CD4-positive, alpha-beta memory T cell (primary cell): Measurements from ENCODE around the gene UXS1. TPM values are rescaled to one million over a fixed set of nuclear protein-coding genes. Genes with fewer than 3 reads are reported as not detected.

ENCODE experiments used
- CTCF ChIA-PET: fragments of 350-600 bp; sonication (Branson Sonifier 250); formaldehyde crosslinking; loops from one replicate; lab custom pipeline; 2021; ENCODE audit warnings: inconsistent platforms; ENCODE audit not compliant: partially characterized antibody; lab: Charles Lee
- POLR2A ChIA-PET: fragments of 350-600 bp; sonication (Branson Sonifier 250); formaldehyde crosslinking; loops from one replicate; lab custom pipeline; 2021; ENCODE audit not compliant: partially characterized antibody; lab: Charles Lee
- DNase-seq, 5 donors: peaks; one replicate each; pipeline versions ENCODE4 v3.0.0 to v3.0.0-alpha.2; 2020 to 2022; ENCODE audit warnings: mixed read lengths in 1 of 5
- H3K27ac ChIP-seq: one replicate; pipeline ENCODE4 v1.7.0; 2013; ENCODE audit warnings: low read depth, low read length
- H3K27me3 ChIP-seq: 2 replicates; pipeline ENCODE4 v1.7.0; 2013; ENCODE audit warnings: mild to moderate bottlenecking, low read length, moderate library complexity; ENCODE audit not compliant: insufficient read depth
- H3K36me3 ChIP-seq: 2 replicates; pipeline ENCODE4 v1.7.0; 2013; ENCODE audit warnings: mild to moderate bottlenecking, low read length, moderate library complexity; ENCODE audit not compliant: insufficient read depth
- H3K4me1 ChIP-seq: 2 replicates; pipeline ENCODE4 v1.7.0; 2013; ENCODE audit warnings: mild to moderate bottlenecking, low read length, moderate library complexity; ENCODE audit not compliant: insufficient read depth
- H3K4me3 ChIP-seq, 2 donors: one replicate each; pipeline ENCODE4 v1.7.0; 2013; ENCODE audit warnings: low read length in 2 of 2, mild to moderate bottlenecking in 1 of 2
- H3K9me3 ChIP-seq, 2 donors: one replicate each; pipeline ENCODE4 v1.7.0; 2013; ENCODE audit warnings: low read length in 2 of 2, control low read depth in 1 of 2; ENCODE audit not compliant: control insufficient read depth in 1 of 2
- H3K27ac Mint-ChIP-seq, 7 donors: one replicate each; pipeline ENCODE4 v1.8.0; 2020 to 2021; ENCODE audit warnings: mixed read lengths in 7 of 7, mild to moderate bottlenecking in 6 of 7, inconsistent platforms in 3 of 7, moderate library complexity in 3 of 7
- H3K27me3 Mint-ChIP-seq, 2 donors: one replicate each; pipeline ENCODE4 v1.8.0; 2020 to 2021; ENCODE audit warnings: mixed read lengths in 2 of 2
- H3K36me3 Mint-ChIP-seq, 2 donors: one replicate each; pipeline ENCODE4 v1.8.0; 2020 to 2021; ENCODE audit warnings: mixed read lengths in 2 of 2, inconsistent platforms in 1 of 2, mild to moderate bottlenecking in 1 of 2
- H3K4me1 Mint-ChIP-seq, 4 donors: one replicate each; pipeline ENCODE4 v1.8.0; 2020 to 2021; ENCODE audit warnings: mixed read lengths in 4 of 4, mild to moderate bottlenecking in 1 of 4
- H3K4me3 Mint-ChIP-seq, 8 donors: one replicate each; pipeline ENCODE4 v1.8.0; 2020 to 2021; ENCODE audit warnings: mixed read lengths in 8 of 8, mild to moderate bottlenecking in 7 of 8, moderate library complexity in 6 of 8, inconsistent platforms in 3 of 8
- H3K9me3 Mint-ChIP-seq, 8 donors: one replicate each; pipeline ENCODE4 v1.8.0; 2020 to 2021; ENCODE audit warnings: mixed read lengths in 8 of 8, mild to moderate bottlenecking in 5 of 8, inconsistent platforms in 3 of 8, moderate library complexity in 1 of 8
- intact Hi-C: fragments of 100-400 bp; cut with micrococcal nuclease; formaldehyde crosslinking; loops from one replicate; pipeline ENCODE4 v1.15.1; 2023
- polyA plus RNA-seq, 2 donors: library from polyadenylated mRNA; unstranded; fragments of 300-500 nt; fragmentation: Illumina TruSeq; gene quantifications; one replicate each; pipeline ENCODE4 v1.2.3, GENCODE V29; 2021
- total RNA-seq, 2 experiments: library from RNA; stranded (reverse); gene quantifications; one replicate each; pipeline ENCODE4 v1.2.3, GENCODE V29; 2021

The UXS1 gene
- total and polyA plus RNA-seq, 4 experiments from 2014 or later = 87.2 to 150 (median 118) TPM

DNA sequence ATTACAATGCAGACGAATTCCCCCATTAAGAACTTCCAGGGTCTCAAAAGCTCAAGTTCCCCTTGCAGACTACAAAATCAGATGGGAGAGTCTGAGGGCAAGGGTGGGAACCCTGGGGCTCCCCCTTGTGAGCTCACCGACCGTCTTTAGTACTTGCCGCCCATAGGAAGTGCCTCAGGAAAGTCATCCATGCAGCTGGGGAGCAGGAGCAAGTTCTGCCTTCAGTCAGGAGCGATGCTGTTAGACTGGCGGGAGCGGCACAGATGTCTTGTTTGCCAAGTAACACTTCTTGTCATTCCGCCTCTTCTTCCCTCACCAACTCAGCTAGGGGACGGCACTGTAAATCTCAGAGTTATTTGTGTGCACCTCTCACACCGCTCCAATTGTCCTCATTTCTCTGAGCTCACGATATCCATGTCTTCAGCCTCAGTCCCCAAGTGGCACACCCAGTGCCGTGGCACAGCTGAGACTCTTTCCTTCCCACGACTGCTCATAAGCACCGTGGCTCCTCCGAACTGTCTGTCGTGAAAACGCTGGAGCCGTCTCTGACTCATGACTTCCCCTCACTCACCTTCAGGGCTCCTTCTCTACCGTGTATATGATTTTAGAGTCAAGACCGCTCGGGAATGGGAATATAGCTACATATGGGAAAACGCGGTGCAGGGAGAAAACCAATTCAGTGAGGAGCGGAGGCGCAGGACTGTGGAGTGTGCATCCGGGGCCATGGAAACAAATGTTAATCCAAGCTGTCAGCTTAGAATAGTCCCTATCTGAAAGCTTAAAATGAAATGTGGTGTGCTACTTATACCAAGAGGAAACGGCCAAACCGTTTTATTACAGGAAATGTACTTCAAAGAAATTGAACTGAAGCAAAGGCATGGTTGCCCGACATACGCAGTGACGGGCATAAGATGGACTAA lies 34.0 kb downstream of the UXS1 start:
- Histone ChIP-seq H3K4me1 (peaks cover 87% of the 10 kb centered on the region), H3K27ac (peak overlapping the region; percentile 80), H3K9me3 (no peaks in the 10 kb centered on the region), H3K27me3 (no peaks in the 10 kb centered on the region), H3K4me3 (peak overlapping the region; percentile 64 to 66), H3K36me3 (no peaks in the 10 kb centered on the region)
- Mint-ChIP-seq H3K9me3 (peaks cover 0 to 7% (median 1%) of the 10 kb centered on the region in 8 donors), H3K27me3 (no peaks in the 10 kb centered on the region), H3K36me3 (peaks cover 37 to 46% of the 10 kb centered on the region in 2 donors), H3K4me3 (peak overlapping the region; percentile 87 to 98 (median 96)), H3K4me1 (peaks cover 65 to 98% (median 81%) of the 10 kb centered on the region in 4 donors), H3K27ac (peak overlapping the region; percentile 91 to 99 (median 98))
- POLR2A ChIA-PET = interaction anchor here (0.5 to 12.6 kb wide), 40 partner anchors 7 to 845 kb away, joined by 3 to 308 read pairs (median 4); partner anchors contain the start of gene UXS1
- DNase-seq = peak; percentile 62 to 88 (median 71)
- CTCF ChIA-PET = interaction anchor here (0.6 to 6.7 kb wide), 16 partner anchors 10 to 381 kb away, joined by 3 to 65 read pairs (median 4); partner anchors contain the start of gene UXS1
- intact Hi-C loops = loop anchor here (1.0 to 10.0 kb wide), 5 partner anchors 13 to 584 kb away; partner anchors contain the start of gene NCK2

DNA sequence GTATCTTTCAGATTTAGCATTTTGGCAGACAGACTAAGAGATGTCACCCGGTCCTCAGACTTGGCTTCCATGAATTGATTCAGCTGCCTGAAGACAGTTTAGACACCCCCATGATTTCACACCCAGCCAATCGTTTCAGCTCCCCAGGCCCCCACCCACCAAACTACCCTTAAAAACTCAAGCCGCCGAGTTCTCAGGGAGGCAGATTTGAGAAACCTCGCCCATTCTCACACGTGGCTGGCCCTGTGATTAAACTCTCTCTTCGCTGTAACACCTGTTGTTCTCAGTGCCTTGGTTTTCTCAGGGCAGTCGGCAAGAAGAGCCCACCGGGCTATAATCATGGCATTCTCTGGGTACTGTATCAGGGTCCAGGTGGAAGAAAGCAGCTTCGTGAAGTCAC lies 35.2 kb downstream of the UXS1 start:
- H3K36me3 Mint-ChIP-seq = peaks cover 44 to 52% of the 10 kb centered on the region in 2 donors
- H3K4me1 Mint-ChIP-seq = peaks cover 57 to 93% (median 75%) of the 10 kb centered on the region in 4 donors
- H3K9me3 Mint-ChIP-seq = peaks cover 0 to 18% (median 13%) of the 10 kb centered on the region in 8 donors
- H3K4me3 ChIP-seq = peak overlapping the region; percentile 64 to 66
- H3K36me3 ChIP-seq = peaks cover 12% of the 10 kb centered on the region
- DNase-seq = peak in 4 of 5 donors; percentile 45 to 65 (median 50)
- no peaks in the 10 kb centered on the region for H3K27me3 ChIP-seq
- POLR2A ChIA-PET = interaction anchor here (0.8 to 12.6 kb wide), 10 partner anchors 11 to 65 kb away, joined by 3 to 308 read pairs (median 21); partner anchors contain the start of gene UXS1
- peaks cover 0 to 6% of the 10 kb centered on the region in 2 donors for H3K9me3 ChIP-seq
- peak overlapping the region; percentile 80 for H3K27ac ChIP-seq
- H3K27me3 Mint-ChIP-seq = no peaks in the 10 kb centered on the region
- H3K27ac Mint-ChIP-seq = peak overlapping the region; percentile 91 to 99 (median 98)
- intact Hi-C loops = no loop called here
- CTCF ChIA-PET = interaction anchor here (0.8 to 6.7 kb wide), 10 partner anchors 8 to 64 kb away, joined by 3 to 65 read pairs (median 8); partner anchors contain the start of gene UXS1
- peaks cover 75% of the 10 kb centered on the region for H3K4me1 ChIP-seq
- H3K4me3 Mint-ChIP-seq = peak overlapping the region; percentile 87 to 98 (median 96)

DNA sequence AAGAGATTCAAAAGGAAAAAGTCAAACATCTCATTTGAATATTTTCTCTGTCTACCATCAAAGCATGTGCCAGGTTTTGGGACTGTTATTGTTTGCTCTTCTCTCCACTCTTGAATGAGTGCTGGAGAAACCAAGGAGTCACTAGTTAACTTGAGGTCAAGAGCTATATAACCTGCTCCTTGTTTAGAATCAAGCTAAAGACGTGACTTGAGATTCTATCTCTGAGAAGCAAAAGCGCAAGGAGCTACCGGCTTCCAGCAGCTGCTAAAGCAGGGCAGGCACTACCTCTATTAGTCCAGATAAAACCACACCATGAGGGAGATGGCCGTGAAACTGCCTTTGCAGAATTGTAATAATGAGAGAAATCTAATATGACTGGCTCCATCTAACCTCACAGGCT lies 36.0 kb downstream of the UXS1 start:
- DNase-seq = no peak
- Histone ChIP-seq H3K9me3 (peaks cover 0 to 6% of the 10 kb centered on the region in 2 donors), H3K36me3 (peaks cover 18% of the 10 kb centered on the region), H3K27me3 (no peaks in the 10 kb centered on the region), H3K4me1 (peaks cover 67% of the 10 kb centered on the region), H3K27ac (peak overlapping the region; percentile 80), H3K4me3 (peak overlapping the region; percentile 64 to 66)
- POLR2A ChIA-PET = interaction anchor here (0.8 to 12.6 kb wide), 10 partner anchors 10 to 65 kb away, joined by 3 to 308 read pairs (median 14); partner anchors contain the start of gene UXS1
- H3K36me3 Mint-ChIP-seq = peaks cover 49 to 57% of the 10 kb centered on the region in 2 donors
- CTCF ChIA-PET = interaction anchor here (0.8 to 6.7 kb wide), 9 partner anchors 8 to 64 kb away, joined by 3 to 65 read pairs (median 4); no protein-coding TSS in a partner anchor
- peak overlapping the region; percentile 91 to 99 (median 98) for H3K27ac Mint-ChIP-seq
- intact Hi-C loops = no loop called here
- peak overlapping the region; percentile 87 to 98 (median 96) for H3K4me3 Mint-ChIP-seq
- peaks cover 58 to 93% (median 75%) of the 10 kb centered on the region in 4 donors for H3K4me1 Mint-ChIP-seq
- peaks cover 0 to 26% (median 20%) of the 10 kb centered on the region in 8 donors for H3K9me3 Mint-ChIP-seq
- H3K27me3 Mint-ChIP-seq = no peaks in the 10 kb centered on the region

DNA sequence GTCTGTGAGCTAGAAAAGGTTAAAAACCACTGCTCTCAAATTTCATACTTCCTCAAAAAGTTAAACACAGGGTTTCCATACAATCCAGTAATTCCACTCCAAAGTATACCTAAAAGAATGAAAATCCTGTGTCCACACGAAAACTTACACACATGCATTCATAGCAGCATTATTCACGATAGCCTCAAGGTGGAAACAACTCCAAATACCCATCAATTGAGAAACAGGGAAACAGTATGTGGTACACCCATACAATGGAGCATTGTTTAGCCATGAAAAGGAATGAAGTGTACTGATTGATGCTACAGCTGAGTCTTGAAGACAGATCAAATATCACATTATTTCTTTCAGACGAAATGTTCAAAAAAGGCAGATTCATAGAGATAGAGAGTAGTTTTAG lies 36.7 kb downstream of the UXS1 start:
- peaks cover 0 to 33% (median 26%) of the 10 kb centered on the region in 8 donors for H3K9me3 Mint-ChIP-seq
- no peak for DNase-seq
- peak overlapping the region in 1 of 2 donors; percentile 64 for H3K4me3 ChIP-seq
- H3K4me1 ChIP-seq = peaks cover 60% of the 10 kb centered on the region
- peak overlapping the region; percentile 72 to 98 (median 95) for H3K4me3 Mint-ChIP-seq
- peaks cover 54 to 62% of the 10 kb centered on the region in 2 donors for H3K36me3 Mint-ChIP-seq
- no peaks in the 10 kb centered on the region for H3K27me3 ChIP-seq
- H3K27ac Mint-ChIP-seq = peak overlapping the region; percentile 71 to 99 (median 96)
- H3K36me3 ChIP-seq = peaks cover 23% of the 10 kb centered on the region
- H3K27ac ChIP-seq = peak overlapping the region; percentile 80
- POLR2A ChIA-PET = interaction anchor here (1.2 to 12.6 kb wide), 4 partner anchors 10 to 64 kb away, joined by 3 to 308 read pairs (median 100); partner anchors contain the start of gene UXS1
- peaks cover 0 to 6% of the 10 kb centered on the region in 2 donors for H3K9me3 ChIP-seq
- H3K27me3 Mint-ChIP-seq = no peaks in the 10 kb centered on the region
- H3K4me1 Mint-ChIP-seq = peaks cover 51 to 92% (median 74%) of the 10 kb centered on the region in 4 donors
- intact Hi-C loops = no loop called here
- CTCF ChIA-PET = interaction anchor here (0.8 to 6.7 kb wide), 8 partner anchors 9 to 63 kb away, joined by 3 to 65 read pairs (median 4); no protein-coding TSS in a partner anchor

DNA sequence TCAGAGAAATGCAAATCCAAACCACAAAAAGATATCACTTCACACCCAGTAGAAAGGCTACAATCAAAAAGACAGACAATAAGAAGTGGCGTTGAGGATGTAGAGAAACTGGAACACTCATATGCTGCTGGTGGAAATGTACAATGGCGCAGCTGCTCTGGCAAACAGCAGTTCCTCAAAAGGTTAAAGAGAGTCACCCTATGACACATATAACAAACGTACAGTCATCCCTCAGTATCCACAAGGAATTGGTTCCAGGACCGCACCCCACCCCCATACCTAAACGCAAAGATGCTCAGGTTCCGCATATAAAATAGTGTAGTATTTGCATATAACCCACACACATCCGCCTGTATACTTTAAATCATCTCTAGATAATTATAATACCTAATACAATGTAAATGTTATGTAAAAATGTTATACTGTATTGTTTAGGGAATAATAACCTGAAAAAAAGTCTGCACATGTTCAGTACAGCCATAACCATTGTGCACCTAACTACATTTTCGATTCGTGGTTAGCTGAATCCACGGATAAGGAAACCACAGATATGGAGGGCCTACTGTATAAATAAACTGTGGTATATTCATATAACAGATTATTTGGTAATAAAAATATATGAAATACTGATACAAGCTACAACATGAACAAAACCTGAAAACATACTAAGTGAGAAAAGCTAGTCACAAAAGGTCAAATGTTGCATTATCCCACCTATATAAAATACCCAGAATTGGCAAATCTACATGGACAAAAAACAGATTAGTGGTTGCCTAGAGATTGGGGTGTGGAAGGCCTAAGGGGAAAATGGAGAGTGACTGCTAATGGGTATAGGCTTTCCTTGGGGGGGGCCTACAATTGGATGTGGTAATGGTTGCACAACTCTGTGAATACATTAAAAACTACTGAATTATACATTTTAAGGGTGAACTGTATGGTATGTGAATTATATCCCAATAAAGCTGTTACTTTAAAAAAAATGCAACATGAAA lies 37.5 kb downstream of the UXS1 start:
- peak overlapping the region; percentile 45 to 96 (median 69) for H3K4me3 Mint-ChIP-seq
- H3K36me3 ChIP-seq = peaks cover 23% of the 10 kb centered on the region
- peak overlapping the region; percentile 58 to 91 (median 77) for H3K27ac Mint-ChIP-seq
- H3K9me3 ChIP-seq = peaks cover 0 to 6% of the 10 kb centered on the region in 2 donors
- peaks cover 0 to 37% (median 26%) of the 10 kb centered on the region in 8 donors for H3K9me3 Mint-ChIP-seq
- DNase-seq = no peak
- H3K27me3 ChIP-seq = no peaks in the 10 kb centered on the region
- H3K27me3 Mint-ChIP-seq = no peaks in the 10 kb centered on the region
- no peak overlapping the region for H3K4me3 ChIP-seq
- ChIA-PET POLR2A (interaction anchor here (10.8 to 12.6 kb wide), 2 partner anchors 13 to 38 kb away, joined by 153 to 308 read pairs; partner anchors contain the start of gene UXS1), CTCF (interaction anchor here (0.8 to 6.7 kb wide), 6 partner anchors 10 to 50 kb away, joined by 4 to 65 read pairs (median 17); no protein-coding TSS in a partner anchor)
- peak overlapping the region; percentile 80 for H3K27ac ChIP-seq
- intact Hi-C loops = no loop called here
- peaks cover 47 to 89% (median 70%) of the 10 kb centered on the region in 4 donors for H3K4me1 Mint-ChIP-seq
- H3K36me3 Mint-ChIP-seq = peaks cover 61 to 66% of the 10 kb centered on the region in 2 donors
- H3K4me1 ChIP-seq = peaks cover 52% of the 10 kb centered on the region

DNA sequence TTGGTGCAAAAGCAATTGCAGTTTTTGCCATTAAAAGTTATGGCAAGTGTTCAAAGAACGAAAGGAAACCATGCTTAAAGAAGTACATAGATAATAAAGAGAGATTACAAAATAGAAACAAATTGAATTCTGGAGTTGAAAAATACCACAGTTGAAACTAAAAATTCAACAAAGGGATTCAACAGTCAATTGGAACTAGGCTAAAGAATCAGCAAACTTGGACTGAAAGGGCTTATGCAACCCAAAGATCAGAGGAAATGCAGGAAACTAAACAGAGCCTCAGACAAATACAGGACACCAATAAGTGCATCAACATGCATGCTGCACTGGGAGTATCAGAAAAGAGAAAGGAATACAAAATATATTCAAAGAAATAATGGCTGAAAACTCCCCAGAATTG lies 40.3 kb downstream of the UXS1 start:
- intact Hi-C loops = no loop called here
- CTCF ChIA-PET = interaction anchor here (1.0 kb wide), 1 partner anchor 16 kb away, joined by 4 read pairs; no protein-coding TSS in a partner anchor
- peaks cover 41 to 89% (median 69%) of the 10 kb centered on the region in 4 donors for H3K4me1 Mint-ChIP-seq
- H3K9me3 ChIP-seq = peaks cover 0 to 6% of the 10 kb centered on the region in 2 donors
- peaks cover 29% of the 10 kb centered on the region for H3K36me3 ChIP-seq
- no peak overlapping the region for H3K4me3 ChIP-seq
- DNase-seq = no peak
- no peaks in the 10 kb centered on the region for H3K27me3 Mint-ChIP-seq
- peak overlapping the region in 2 of 8 donors; percentile 32 to 41 for H3K4me3 Mint-ChIP-seq
- no peaks in the 10 kb centered on the region for H3K27me3 ChIP-seq
- peaks cover 48% of the 10 kb centered on the region for H3K4me1 ChIP-seq
- peaks cover 85 to 88% of the 10 kb centered on the region in 2 donors for H3K36me3 Mint-ChIP-seq
- H3K9me3 Mint-ChIP-seq = peaks cover 0 to 37% (median 25%) of the 10 kb centered on the region in 8 donors
- H3K27ac Mint-ChIP-seq = peak overlapping the region in 4 of 7 donors; percentile 36 to 81 (median 58)
- POLR2A ChIA-PET = interaction anchor here (10.8 kb wide), 1 partner anchor 10 kb away, joined by 308 read pairs; no protein-coding TSS in a partner anchor
- no peak overlapping the region for H3K27ac ChIP-seq
